B cell (primary cell): Measurements from ENCODE around the gene MAN1A2.

Experiments
- EZH2 ChIP-seq: IDR thresholded peaks from 2 replicates; pipeline ENCODE4 v1.6.1; 2012; ENCODE audit warnings: borderline replicate concordance, low read depth, mild to moderate bottlenecking, moderate library complexity, low read length; ENCODE audit not compliant: insufficient read depth, poor library complexity, severe bottlenecking
- TF ChIP-seq, protein P1 (sequence below): fragments of 200-600 bp; IDR thresholded peaks from one replicate; pipeline ENCODE4 v1.8.0; 2022; ENCODE audit warnings: antibody characterized with exemption, mild to moderate bottlenecking

DNA sequence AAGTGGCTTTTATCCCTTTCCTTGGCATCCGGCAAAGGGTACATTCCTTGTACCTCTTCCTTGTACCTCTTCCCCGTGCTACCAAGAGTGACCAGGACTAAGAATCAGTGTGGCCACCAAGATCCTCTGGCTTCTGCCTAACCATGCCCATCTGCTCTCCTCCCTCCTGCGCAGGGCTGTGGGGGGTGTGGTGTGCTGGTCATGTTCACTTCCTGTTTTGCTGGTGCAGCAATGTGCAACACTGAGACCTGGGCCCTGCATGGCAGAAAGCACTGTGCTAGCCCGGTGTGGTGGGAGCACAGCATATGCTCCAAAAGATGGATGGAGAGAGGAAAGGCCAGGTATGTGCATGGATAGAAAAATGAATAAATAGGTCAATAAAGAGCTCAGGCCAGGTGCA, 205.3 kb downstream of the MAN1A2 start:
- no peak for TF ChIP-seq EZH2
- TF ChIP-seq, protein P1, sequence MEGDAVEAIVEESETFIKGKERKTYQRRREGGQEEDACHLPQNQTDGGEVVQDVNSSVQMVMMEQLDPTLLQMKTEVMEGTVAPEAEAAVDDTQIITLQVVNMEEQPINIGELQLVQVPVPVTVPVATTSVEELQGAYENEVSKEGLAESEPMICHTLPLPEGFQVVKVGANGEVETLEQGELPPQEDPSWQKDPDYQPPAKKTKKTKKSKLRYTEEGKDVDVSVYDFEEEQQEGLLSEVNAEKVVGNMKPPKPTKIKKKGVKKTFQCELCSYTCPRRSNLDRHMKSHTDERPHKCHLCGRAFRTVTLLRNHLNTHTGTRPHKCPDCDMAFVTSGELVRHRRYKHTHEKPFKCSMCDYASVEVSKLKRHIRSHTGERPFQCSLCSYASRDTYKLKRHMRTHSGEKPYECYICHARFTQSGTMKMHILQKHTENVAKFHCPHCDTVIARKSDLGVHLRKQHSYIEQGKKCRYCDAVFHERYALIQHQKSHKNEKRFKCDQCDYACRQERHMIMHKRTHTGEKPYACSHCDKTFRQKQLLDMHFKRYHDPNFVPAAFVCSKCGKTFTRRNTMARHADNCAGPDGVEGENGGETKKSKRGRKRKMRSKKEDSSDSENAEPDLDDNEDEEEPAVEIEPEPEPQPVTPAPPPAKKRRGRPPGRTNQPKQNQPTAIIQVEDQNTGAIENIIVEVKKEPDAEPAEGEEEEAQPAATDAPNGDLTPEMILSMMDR = no peak
